Right forelimb (tissue), 1 donor: ENCODE measurements around the gene CSNK1G2.

ENCODE experiments used
- DNase-seq: peaks from one replicate; pipeline ENCODE4 v3.0.0-alpha.2; 2018

The CSNK1G2 gene

DNA sequence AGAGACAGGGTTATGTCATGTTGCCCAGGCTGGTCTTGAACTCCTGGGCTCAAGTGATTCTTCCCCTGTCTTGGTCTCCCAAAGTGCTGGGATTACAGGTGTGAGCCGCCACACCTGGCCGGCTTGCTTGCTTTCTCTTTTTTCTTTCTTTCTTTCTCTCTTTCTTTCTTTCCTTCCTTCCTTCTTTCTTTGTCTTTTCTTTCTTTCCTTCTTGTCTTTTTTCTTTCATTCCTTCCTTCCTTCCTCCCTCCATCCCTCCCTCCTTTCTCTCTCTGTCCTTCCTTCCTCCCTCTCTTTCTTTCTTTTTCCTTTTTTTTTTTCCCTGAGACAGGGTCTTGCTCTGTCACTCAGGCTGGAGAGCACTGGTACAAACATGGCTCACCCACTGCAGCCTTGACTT lies 81.3 kb downstream of the CSNK1G2 start:
- DNase-seq = no peak

DNA sequence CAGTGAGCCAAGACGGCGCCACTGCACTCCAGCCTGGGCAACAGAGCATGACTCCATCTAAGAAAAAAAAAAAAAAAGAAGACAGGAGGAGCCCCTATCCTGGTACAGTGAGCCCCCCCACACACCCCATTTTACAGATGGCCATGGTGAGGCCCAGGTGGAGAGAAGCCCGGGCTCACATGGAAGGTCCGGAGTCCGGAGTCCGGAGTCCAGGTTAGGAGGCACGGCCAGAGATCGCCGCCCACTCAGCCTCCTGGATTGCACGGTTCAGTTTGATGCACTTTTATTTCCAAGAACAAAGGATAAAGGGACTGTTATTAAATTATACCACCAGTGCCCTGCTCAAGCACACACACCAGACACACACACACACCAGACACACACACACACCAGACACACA lies 85.8 kb downstream of the CSNK1G2 start:
- DNase-seq = no peak

DNA sequence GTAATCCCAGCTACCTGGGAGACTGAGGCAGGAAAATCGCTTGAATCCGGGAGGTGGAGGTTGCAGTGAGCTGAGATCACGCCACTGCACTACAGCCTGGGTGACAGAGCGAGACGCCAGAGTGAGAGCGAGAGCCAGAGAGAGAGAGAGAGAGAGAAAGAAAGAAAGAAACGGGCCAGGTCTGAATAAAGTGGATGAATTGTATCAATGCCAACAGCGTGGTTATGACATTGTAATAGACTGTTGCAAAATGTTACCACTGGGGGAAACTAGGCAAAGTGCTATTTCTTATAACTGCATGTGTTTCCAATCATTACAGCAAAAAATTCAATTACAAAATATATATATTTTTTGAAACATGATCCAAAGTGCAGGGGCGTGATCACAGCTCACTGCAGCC lies 86.4 kb downstream of the CSNK1G2 start:
- no peak for DNase-seq
